Measurements from ENCODE around the gene CHDH.

Gene CHDH

DNA sequence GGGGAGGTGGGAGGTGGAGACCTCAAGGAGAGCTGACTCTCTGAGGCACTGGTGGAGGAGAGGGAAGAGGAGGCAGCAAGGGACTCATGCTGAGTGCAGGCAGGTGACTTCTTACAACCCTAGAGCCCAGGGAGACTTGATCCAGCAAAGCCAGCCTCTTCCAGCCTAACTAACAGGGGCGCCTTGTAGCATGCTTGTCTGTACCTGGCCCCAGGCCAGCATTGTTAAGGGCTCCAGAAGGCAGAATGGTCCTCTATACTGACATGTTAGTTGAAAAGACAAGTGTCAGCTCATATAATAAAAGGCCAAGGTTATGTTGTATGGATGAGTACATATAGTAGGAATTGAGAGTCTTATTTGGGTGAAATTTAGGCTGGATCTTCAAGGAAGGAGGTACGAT is 65.4 kb downstream of the CHDH start:
- no peak for DNase-seq

DNA sequence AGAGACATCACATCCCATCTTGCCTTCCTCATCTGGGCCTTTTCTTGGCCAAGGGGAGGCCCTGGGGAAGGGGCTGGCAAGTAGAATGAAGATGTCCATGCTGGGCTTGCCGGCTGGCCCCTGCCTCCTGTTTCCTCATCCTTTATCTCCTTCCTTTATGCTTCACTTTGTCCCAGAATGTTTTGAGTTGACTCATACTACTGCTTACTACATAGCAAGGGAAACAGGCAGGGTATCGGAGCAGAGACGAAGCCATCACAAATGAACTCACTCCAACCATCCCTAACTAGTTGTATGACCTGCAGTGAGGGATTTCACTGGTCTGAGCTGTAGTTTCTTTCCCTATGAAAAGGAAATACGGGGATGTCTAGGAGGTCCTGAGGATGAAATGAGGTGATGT is 66.0 kb downstream of the CHDH start:
- DNase-seq, result no peak

DNA sequence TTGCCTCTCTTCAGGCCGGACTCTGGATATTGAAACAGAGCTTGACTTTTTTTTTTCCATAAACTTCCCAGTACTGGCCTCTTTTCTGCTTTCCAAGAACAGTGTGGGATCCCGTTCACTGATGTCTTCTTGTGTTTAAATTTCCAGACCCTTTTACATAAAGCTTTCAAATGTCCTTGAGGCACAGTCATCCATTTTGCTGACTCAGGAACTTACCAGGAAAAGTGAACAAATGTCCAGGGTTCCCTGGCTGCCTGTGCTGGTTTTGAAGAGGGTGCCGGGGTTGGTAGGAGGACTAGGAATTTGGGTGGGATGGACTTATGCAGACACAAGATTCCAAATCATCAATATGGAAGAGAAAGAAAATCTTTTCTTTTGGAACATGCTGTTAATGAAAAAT is 68.1 kb downstream of the CHDH start:
- no peak for DNase-seq

DNA sequence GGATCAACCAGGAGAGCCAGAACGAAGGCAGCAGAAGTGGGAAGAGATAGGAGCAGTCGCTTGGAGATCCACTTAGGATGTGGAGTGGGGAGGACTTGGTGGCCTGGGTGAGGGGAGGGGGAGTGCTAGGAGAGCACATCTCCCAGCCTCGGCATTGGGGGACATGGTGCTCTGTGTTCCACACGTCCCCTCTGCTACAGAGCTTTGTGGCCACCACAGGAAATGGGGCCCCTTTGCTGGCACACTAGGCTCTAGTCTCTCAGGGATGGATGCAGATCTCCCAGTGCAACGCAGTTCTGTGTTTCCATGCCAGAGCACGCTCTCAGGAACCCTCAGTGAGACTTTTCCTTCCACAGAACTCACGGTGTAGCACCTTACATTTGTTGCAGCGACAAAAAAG is 68.8 kb downstream of the CHDH start:
- DNase-seq, result no peak

DNA sequence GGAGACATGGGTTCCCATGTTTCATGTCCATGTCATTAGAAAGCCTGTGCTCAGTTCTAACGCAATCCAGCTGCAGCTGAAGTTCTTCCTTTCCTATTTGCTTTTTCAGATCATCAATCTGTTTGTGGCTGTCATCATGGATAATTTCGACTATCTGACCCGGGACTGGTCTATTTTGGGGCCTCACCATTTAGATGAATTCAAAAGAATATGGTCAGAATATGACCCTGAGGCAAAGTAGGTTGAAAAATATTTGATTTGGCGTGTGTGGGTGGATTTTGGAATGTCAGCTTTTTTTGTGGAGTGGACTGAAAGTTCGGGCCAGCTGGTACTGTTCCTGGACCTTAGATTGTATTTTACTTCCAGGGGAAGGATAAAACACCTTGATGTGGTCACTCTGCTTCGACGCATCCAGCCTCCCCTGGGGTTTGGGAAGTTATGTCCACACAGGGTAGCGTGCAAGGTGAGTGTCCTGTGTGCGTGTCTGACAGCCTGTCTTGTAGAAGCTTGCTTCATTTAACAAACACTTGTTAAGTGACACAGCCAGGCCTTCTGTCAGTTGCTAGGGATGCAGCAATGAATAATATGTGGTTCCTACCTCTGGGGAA is 69.6 kb downstream of the CHDH start:
- no peak for DNase-seq

DNA sequence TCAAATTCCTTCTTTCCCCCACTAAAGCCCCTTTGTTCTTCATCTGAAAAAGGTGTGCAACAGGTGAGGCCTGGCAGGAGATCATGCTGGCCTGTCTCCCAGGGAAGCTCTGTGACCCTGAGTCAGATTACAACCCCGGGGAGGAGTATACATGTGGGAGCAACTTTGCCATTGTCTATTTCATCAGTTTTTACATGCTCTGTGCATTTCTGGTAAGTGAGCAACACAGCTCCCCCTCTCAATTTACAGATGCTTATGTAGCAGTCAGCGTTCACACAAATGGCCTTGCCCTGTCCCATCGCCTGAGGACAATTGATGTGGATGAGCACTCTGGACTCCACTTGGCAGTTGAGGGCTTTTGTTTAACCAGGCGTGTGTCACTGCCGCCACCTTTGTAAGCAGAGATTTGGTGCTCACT is 70.4 kb downstream of the CHDH start:
- DNase-seq, result no peak

DNA sequence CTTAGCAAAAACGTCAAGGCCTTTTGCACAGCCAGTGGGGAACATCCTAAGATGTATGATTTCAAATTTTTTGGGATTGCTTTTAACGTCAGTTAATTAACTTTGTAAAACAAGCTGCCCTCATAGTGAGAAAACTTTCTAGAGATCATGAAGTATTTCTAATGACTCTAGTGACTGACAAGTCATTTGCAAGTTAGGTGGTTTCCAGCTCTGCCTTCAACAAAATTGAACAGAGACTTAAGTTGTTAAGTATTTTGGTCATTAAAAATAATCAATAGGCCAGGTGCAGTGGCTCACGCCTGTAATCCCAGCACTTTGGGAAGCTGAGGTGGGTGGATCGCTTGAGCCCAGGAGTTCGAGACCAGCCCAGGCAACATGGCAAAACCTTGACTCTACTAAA is 71.2 kb downstream of the CHDH start:
- no peak for DNase-seq

DNA sequence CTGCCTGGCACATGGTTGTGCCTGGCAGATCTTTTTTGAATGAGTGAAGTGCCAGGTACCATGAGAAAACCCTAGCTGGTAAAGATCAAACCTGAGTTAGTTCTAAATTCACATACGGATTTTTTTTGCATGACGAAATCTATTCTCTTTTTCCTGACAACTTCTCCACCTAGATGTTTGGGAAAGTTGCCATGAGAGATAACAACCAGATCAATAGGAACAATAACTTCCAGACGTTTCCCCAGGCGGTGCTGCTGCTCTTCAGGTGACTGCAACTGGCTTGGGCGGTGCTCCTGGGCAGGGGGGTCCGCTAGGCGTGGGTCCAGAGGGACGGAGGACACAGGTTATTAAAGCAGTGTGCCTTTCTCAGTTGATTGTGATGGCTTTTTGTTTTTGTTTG is 71.8 kb downstream of the CHDH start:
- DNase-seq, result no peak

DNA sequence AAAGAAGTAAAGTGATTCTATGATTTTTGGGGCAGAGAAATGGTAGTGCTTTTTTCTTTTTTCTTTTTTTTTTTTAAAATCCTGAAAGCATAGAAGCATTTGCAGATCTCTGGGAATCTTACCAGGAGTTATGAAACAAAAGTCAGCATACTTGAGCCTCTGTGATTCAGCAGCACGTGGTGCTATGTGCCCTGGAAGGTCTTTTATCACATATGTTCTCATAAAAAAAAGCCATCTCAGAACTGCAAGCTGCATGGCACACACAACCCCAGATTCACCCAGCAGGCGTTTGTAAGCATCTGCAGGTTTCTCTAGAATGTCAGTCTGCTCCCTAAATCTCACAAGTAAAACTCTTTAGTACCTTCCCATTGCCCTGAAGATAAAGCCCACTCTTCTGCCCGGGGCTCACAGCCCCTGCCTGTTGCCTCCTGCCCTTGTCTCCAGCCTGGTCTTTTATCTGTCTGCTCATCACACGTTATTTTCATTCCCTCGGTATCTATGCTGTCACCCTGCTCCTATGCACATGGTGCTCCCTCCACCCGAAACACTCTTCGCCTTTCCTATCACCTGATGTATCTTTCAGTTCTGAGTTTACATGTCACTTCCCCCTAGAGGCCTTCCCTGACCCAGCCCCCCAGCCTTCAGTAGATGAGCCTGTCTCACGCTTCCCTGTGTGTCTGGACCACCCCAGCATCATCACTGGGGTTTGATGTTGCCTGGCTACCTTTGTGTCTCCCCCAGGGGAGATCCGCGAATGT is 72.4 kb downstream of the CHDH start:
- no peak for DNase-seq

DNA sequence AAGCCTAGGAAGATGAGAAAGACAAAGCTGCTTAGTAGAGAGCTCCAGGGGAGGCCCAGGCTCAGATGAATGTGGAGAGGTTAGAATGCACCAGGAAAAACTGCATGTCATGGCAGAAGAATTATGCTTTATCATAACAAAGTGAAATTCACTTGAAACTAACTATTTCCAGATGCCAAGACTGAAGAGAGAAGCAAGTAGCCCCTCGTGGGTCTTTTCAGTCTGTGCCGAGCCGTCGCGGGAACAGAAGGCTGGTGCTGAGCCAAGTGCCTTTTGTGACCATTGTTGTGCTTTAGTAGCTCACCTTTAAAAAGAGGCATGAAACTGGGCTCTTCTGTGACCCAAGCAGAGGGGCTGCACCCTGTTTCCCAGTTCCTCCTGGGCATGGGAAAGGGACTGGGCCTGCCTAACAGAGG is 73.2 kb downstream of the CHDH start:
- no peak for DNase-seq

DNA sequence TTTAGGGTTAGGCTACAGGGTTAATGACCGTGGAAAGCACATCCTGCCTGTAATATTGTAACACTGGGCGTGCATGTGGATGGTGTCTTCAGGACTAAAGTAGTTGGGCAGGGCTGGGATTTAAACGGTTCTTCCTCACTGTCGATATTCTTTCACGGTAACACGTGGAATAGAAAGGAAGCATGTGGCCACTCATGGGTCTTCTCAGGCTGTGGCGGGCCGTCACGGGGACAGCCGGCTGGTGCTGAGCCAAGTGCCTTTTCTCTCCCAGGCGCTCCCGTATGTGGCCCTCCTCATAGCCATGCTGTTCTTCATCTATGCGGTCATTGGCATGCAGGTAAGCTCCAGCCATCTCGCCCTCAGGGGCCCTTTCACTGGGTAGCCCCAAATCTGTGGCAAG is 73.7 kb downstream of the CHDH start:
- DNase-seq, result no peak

DNA sequence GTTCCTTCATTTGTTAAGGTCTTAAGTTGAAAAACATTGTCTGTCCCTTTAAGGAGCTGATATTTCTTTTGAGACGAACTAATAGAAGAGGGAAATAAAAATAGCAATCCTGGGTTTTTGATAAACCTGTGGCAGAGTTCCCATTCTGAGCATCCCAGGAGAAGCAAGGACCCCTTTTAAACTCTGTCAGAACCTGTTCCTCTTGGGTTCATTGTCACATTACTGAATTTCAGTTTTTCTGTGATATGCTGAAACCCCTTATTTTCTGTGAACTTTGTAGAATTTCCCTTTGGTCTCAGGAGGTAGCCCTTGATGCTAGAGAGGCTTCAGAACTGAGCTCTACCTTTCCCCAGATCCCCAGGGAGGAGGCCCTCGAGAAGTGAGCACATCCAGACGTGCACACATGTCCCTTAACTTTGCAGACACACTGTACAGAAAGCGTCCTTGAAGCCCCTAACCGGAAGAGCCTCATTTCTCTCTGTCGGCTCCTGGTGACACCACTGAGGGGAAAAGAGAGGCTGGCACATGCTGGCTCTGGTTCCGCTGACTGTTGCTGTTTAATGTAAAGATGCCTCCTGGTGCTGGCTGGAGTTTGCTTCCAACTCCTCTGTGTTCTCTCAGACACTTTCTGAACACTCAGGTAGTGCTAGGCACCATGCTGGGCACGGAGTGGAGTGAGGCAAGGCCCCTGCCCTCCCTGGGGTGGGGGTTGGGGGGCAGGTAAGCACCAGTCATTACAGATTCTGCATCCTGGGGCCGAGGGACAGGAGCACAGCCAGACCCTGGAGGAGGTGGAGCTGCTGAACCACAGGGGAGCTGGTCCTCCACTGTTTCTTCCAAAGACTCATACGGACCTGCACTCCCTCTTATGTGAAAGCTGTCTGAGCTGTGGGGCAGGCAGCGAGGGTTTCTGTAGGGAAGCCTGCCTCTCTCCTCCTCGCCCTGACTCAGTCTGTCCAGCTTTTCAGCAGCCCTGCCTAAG is 77.5 kb downstream of the CHDH start:
- no peak for DNase-seq

DNA sequence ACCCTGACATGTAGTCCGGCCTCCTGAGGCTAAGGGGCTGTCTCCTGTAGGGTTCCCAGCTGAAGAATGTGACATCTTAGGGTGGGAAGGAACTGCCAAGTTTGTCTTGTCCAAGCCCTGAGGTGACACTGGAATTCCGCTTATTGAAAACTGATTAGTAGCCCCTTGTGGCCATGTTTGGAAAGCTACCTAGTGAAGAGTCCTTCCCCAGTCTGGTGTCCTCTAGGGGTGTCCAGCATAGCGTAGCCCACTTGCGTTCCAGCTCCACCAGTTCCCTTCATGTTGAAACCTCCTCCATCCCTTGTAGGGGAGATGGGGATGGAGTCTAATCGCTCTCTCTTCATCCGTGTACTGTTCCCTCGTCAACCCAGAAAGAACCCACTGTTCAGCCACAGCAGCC is 79.5 kb downstream of the CHDH start:
- DNase-seq, result no peak

DNA sequence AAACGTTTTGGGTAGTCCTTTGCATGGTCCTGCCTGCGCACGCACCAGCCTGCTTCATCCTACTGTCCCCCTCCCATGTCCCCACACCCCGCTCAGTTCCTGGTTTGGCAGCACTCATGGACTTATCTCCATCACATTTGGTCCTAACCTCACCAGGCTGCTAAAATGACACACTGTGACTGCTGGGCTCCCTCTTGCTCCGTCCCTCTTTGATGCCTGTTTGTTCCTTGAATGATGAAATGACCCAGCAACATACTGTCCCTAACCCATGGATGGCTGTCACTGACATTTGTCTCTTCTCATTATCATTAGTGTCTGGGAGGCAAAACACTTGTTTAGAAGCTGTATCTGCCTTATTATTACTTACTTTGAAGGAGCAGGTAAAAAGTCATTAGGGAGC is 80.5 kb downstream of the CHDH start:
- DNase-seq, result no peak

DNA sequence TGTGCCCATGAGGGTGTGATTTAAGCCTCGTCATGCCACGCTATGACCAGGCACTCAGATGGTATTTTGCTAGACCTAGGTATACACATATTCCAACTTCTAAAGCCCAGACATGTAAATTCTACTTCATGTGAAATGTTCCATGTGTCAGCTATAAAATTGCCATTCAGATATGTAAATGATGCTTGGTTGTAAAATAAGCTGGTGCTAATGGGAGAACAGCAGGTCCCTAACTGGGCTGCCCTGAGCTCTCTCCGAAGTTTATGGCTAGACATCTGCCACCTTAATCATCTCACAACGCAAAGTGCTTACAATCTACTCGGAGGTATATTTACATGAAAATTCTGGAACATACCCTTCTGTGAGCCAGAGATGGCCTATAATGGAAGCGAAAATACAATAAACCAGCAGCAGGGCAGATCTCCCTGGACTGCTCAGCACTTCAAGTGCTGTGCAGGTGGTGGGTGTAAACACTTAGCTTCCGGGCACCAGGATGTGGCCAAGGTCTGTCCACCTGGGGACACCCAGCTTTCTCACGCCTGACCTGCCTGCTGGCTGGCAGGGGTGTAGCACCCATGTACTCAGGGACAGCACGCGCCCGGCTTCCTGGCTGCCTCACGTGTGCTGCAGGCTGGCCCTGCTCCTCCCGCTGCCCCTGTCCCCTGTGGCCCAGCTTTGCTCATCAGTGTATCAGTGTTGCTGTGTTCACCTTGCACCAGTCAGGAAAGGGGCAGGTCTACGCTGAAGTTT is 82.0 kb downstream of the CHDH start:
- DNase-seq, result no peak

DNA sequence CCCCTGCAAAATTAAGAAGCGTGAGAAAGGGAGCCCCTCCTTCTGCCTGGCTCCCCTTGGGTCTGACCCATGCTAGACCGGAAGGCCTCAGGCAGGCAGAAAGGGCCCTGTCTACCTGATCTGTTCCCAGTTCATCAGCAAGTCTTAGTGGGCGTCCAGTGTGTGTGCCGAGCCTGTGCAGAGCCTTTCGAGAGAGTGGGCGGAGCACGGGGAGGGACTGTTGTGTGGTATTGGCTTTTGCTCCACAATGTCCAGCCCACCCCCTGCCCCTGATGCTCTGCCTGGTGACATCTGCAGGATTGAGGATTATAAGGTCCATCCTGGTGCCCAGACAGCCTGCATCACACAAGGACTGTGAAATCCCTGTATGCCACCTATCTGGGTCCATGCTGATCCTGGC is 82.9 kb downstream of the CHDH start:
- DNase-seq, result no peak
